GM23248 (cell line): ENCODE measurements around the gene MAGEA10. TPM values are rescaled to one million over a fixed set of nuclear protein-coding genes. Genes with fewer than 3 reads are reported as not detected.

Experiments
- DNase-seq: peaks from one replicate; pipeline ENCODE4 v3.0.0-alpha.2; 2015
- H2AFZ ChIP-seq: fragments of 200-600 bp; sonication (generic); 2 replicates; pipeline ENCODE4 v1.6.1; 2016; ENCODE audit warnings: antibody characterized with exemption
- H3F3A ChIP-seq: fragments of 200-600 bp; sonication (generic); 2 replicates; pipeline ENCODE4 v1.6.1; 2016; ENCODE audit warnings: mild to moderate bottlenecking, antibody characterized with exemption, mixed run types; ENCODE audit not compliant: insufficient read depth
- H3K27ac ChIP-seq: fragments of 200-600 bp; sonication (generic); 2 replicates; pipeline ENCODE4 v1.5.1; 2016; ENCODE audit warnings: mild to moderate bottlenecking
- H3K27me3 ChIP-seq: fragments of 200-600 bp; sonication (generic); replicated peaks from 2 replicates; pipeline ENCODE4 v1.6.1; 2016; ENCODE audit warnings: mild to moderate bottlenecking; ENCODE audit not compliant: insufficient read depth
- H3K36me3 ChIP-seq: fragments of 200-600 bp; sonication (generic); 2 replicates; pipeline ENCODE4 v1.6.1; 2016; ENCODE audit warnings: low read depth, mild to moderate bottlenecking
- H3K4me1 ChIP-seq: fragments of 200-600 bp; sonication (generic); 2 replicates; pipeline ENCODE4 v1.6.1; 2016; ENCODE audit warnings: mild to moderate bottlenecking; ENCODE audit not compliant: insufficient read depth
- H3K4me2 ChIP-seq: fragments of 200-600 bp; sonication (generic); one replicate; pipeline ENCODE4 v1.6.1; 2016; ENCODE audit warnings: mild to moderate bottlenecking; ENCODE audit not compliant: unreplicated experiment
- H3K4me3 ChIP-seq: fragments of 200-600 bp; sonication (generic); 2 replicates; pipeline ENCODE4 v1.5.1; 2016; ENCODE audit warnings: mild to moderate bottlenecking
- H3K79me2 ChIP-seq: fragments of 200-600 bp; sonication (generic); 2 replicates; pipeline ENCODE4 v1.6.1; 2016; ENCODE audit warnings: mild to moderate bottlenecking; ENCODE audit not compliant: insufficient read depth
- H3K9ac ChIP-seq: fragments of 200-600 bp; sonication (generic); 2 replicates; pipeline ENCODE4 v1.6.1; 2016; ENCODE audit warnings: mild to moderate bottlenecking
- H3K9me2 ChIP-seq: fragments of 200-600 bp; sonication (generic); 2 replicates; pipeline ENCODE4 v1.6.1; 2016; ENCODE audit warnings: mixed run types, mild to moderate bottlenecking, moderate library complexity; ENCODE audit not compliant: insufficient read depth
- H3K9me3 ChIP-seq: fragments of 200-600 bp; sonication (generic); one replicate; pipeline ENCODE4 v1.6.1; 2017; ENCODE audit warnings: low read depth
- H4K20me1 ChIP-seq: fragments of 200-600 bp; sonication (generic); 2 replicates; pipeline ENCODE4 v1.6.0; 2016; ENCODE audit not compliant: insufficient read depth
- EZH2 ChIP-seq: fragments of 200-600 bp; sonication (generic); IDR thresholded peaks from 2 replicates; pipeline ENCODE4 v1.6.1; 2018; ENCODE audit warnings: antibody characterized with exemption, mild to moderate bottlenecking; ENCODE audit not compliant: insufficient read depth, poor library complexity, severe bottlenecking
- EZH2phosphoT487 ChIP-seq: fragments of 200-600 bp; sonication (generic); IDR thresholded peaks from 2 replicates; pipeline ENCODE4 v1.6.1; 2018; ENCODE audit warnings: antibody characterized with exemption, moderate library complexity, mild to moderate bottlenecking, low read depth; ENCODE audit not compliant: insufficient read depth
- WGBS, 2 experiments: methylation state at CpG; one replicate each; pipeline ENCODE4 v1.1.6; 2015 to 2017; ENCODE audit warnings: low lambda C conversion rate in 2 of 2, low coverage in 1 of 2; ENCODE audit errors: missing lambda C conversion rate in 2 of 2; 5-methylcytosine and 5-hydroxymethylcytosine counted together
- in situ Hi-C: fragments of 300-500 bp; cut with MboI; formaldehyde crosslinking; loops from 2 replicates; pipeline ENCODE4 v1.15.0; 2020
- polyA plus RNA-seq: library from polyadenylated mRNA; unstranded; fragments of >200 nt; fragmentation: Nextera tagmentation; extraction: Ambion mirVana; gene quantifications from 2 replicates; pipeline ENCODE4 v1.2.1, GENCODE V29; 2016
- total RNA-seq: library from RNA; depleted of rRNA; stranded (reverse); fragments of >200 nt; shearing (Covaris generic); gene quantifications from 2 replicates; pipeline ENCODE4 v1.2.3, GENCODE V29; 2014

Gene MAGEA10
- total and polyA plus RNA-seq, 2 experiments from 2014 or later: not detected

GRCh38 chrX:152154050-152154449 is 15.7 kb upstream of the MAGEA10 start:
- Histone ChIP-seq H2AFZ (no peak overlapping the region), H3K9ac (no peak overlapping the region), H3K9me3 (no peaks in the 10 kb centered on the region), H3K27ac (no peak overlapping the region), H3K4me3 (no peak overlapping the region), H3K27me3 (no peaks in the 10 kb centered on the region), H3K9me2 (no peaks in the 10 kb centered on the region), H3K4me2 (no peak overlapping the region), H3K36me3 (no peaks in the 10 kb centered on the region), H3K4me1 (no peaks in the 10 kb centered on the region), H3F3A (no peaks in the 10 kb centered on the region), H4K20me1 (no peaks in the 10 kb centered on the region), H3K79me2 (no peaks in the 10 kb centered on the region)
- in situ Hi-C loops: no loop called here
- WGBS, 2 experiments: 0 to 17% methylated on average over 1 of the region's 1 CpG
- DNase-seq: no peak
- TF ChIP-seq EZH2: no peak
- no peak for TF ChIP-seq EZH2phosphoT487

DNA sequence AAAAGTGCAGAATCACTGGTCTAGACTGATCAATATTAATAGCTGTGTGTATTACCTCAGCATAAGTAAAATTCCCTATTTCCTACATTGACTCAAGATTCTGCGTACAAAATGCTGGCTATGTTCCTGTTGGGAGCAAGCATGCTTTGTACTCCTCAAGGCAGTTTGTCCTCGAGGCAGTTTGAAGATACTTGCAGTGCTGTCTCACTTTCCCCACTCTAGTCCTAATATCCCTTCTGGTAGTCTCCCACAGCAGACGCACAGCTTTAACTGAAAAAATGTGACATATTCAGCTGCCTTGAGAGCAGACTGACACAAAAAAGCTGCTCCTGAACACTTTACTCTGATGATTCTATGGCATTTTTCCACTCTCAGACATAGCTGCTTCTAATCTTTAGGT is 12.9 kb upstream of the MAGEA10 start:
- Histone ChIP-seq H3F3A (no peaks in the 10 kb centered on the region), H2AFZ (no peak overlapping the region), H3K79me2 (no peaks in the 10 kb centered on the region), H3K36me3 (no peaks in the 10 kb centered on the region), H3K27me3 (no peaks in the 10 kb centered on the region), H3K27ac (no peak overlapping the region), H3K9ac (no peak overlapping the region), H3K4me1 (no peaks in the 10 kb centered on the region), H3K9me3 (no peaks in the 10 kb centered on the region), H3K4me2 (no peak overlapping the region), H3K4me3 (no peak overlapping the region), H3K9me2 (no peaks in the 10 kb centered on the region), H4K20me1 (no peaks in the 10 kb centered on the region)
- WGBS, 2 experiments: 29 to 33% methylated on average over 3 of the region's 3 CpGs
- no peak for DNase-seq
- in situ Hi-C loops: no loop called here
- TF ChIP-seq EZH2 (no peak), EZH2phosphoT487 (no peak)

GRCh38 chrX:152149648-152150047 is 11.3 kb upstream of the MAGEA10 start:
- no peak for DNase-seq
- in situ Hi-C loops: no loop called here
- Histone ChIP-seq H3K9me2 (no peaks in the 10 kb centered on the region), H3K4me3 (no peak overlapping the region), H4K20me1 (no peaks in the 10 kb centered on the region), H3K4me2 (no peak overlapping the region), H3K36me3 (no peaks in the 10 kb centered on the region), H3K27me3 (no peaks in the 10 kb centered on the region), H3K4me1 (no peaks in the 10 kb centered on the region), H3K27ac (no peak overlapping the region), H3K79me2 (no peaks in the 10 kb centered on the region), H2AFZ (no peak overlapping the region), H3K9me3 (no peaks in the 10 kb centered on the region), H3F3A (no peaks in the 10 kb centered on the region), H3K9ac (no peak overlapping the region)
- 0 to 8% methylated on average over 2 of the region's 2 CpGs for whole genome bisulfite sequencing, 2 experiments
- TF ChIP-seq EZH2 (no peak), EZH2phosphoT487 (no peak)

GRCh38 chrX:152139589-152139988 is 1.2 kb upstream of the MAGEA10 start:
- no peak overlapping the region for H3K4me3 ChIP-seq
- no peaks in the 10 kb centered on the region for H4K20me1 ChIP-seq
- no peaks in the 10 kb centered on the region for H3K27me3 ChIP-seq
- no peaks in the 10 kb centered on the region for H3K4me1 ChIP-seq
- no peak overlapping the region for H3K9ac ChIP-seq
- no peak for DNase-seq
- TF ChIP-seq EZH2 (no peak), EZH2phosphoT487 (no peak)
- no peaks in the 10 kb centered on the region for H3F3A ChIP-seq
- H2AFZ ChIP-seq: no peak overlapping the region
- no peaks in the 10 kb centered on the region for H3K9me2 ChIP-seq
- no peaks in the 10 kb centered on the region for H3K36me3 ChIP-seq
- H3K27ac ChIP-seq: no peak overlapping the region
- H3K9me3 ChIP-seq: no peaks in the 10 kb centered on the region
- in situ Hi-C loops: no loop called here
- WGBS, 2 experiments: 56 to 64% methylated on average over 9 of the region's 9 CpGs
- no peaks in the 10 kb centered on the region for H3K79me2 ChIP-seq
- H3K4me2 ChIP-seq: no peak overlapping the region

DNA sequence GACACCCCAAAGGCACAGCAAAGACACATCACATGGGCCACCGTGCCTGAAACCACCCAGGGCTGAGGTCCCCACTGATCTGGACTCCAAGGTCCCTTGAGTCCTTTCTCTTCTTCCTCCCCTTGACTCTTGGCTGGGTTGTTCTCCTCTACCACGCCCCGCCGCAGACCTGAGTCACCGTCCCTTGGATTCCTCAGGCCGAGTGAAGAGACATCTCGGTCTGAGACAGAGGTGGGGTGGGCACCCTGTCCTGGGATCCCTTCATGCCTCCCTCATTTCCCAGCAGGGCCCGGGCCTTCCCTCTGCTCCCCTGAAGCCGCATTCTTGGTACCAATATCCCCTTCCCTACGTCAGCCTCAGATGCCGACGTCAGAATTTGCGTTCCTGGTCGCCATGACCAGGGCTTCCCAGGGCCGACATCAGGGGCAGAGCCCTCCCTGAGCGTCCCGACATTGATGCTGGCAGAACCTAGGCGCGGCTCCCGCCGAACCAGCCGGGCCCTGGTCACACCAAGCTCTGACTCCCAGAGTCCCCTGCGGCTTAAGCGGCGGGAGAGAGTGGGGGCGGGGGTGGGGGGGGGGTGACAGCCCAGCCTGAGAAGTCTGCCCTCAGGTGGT is 498 bp downstream of the MAGEA10 start:
- Histone ChIP-seq H3K9me2 (no peaks in the 10 kb centered on the region), H3K4me1 (no peaks in the 10 kb centered on the region), H3K36me3 (no peaks in the 10 kb centered on the region), H3K9ac (no peak overlapping the region), H3K4me2 (no peak overlapping the region), H3K79me2 (no peaks in the 10 kb centered on the region), H3K27me3 (no peaks in the 10 kb centered on the region), H3K9me3 (no peaks in the 10 kb centered on the region), H4K20me1 (no peaks in the 10 kb centered on the region), H2AFZ (no peak overlapping the region), H3K4me3 (no peak overlapping the region), H3K27ac (no peak overlapping the region), H3F3A (no peaks in the 10 kb centered on the region)
- TF ChIP-seq EZH2phosphoT487 (no peak), EZH2 (no peak)
- WGBS, 2 experiments: 80 to 96% methylated on average over 5 to 16 of the region's 26 CpGs
- no peak for DNase-seq
- in situ Hi-C loops: no loop called here
